HG03097 (cell line): Measurements from ENCODE around the gene CCDC38.

Source experiments
- ATAC-seq: cut with Tn5 transposase; IDR thresholded peaks from one replicate; pipeline ENCODE4 v1.9.1; 2021; ENCODE audit not compliant: unreplicated experiment, low FRiP score

The CCDC38 gene

GRCh38 chr12:95838125-95838524, 104.3 kb downstream of the CCDC38 start:
- ATAC-seq = no peak

GRCh38 chr12:95837240-95838038, 105.0 kb downstream of the CCDC38 start:
- no peak for ATAC-seq

DNA sequence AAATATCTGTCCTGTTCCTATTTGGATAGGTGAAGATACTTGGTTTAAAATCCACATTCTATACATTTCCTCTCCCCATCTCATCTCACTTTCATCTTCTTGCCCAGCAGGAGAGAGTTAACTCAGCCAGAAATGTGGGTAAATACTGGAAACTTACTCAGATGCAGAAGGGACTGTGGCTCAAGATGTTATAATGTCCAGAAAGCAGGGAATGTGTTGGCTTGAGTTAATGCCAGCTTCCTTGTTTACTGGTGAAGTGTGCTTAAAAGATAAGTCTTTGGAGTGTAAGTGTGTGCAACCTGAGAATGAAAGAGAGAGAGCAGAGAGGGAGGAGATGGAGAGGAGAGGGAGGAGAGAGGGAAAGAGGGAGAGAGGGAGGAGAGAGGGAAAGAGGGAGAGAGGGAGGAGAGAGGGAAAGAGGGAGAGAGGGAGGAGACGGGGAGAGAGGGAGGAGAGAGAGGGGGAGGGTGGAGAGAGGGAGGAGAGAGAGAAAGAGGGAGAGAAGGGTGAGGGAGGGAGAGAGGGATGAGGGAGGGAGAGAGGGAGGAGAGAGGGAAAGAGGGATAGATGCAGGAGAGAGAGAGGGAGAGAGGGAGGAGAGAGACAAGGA, 105.7 kb downstream of the CCDC38 start:
- no peak for ATAC-seq

DNA sequence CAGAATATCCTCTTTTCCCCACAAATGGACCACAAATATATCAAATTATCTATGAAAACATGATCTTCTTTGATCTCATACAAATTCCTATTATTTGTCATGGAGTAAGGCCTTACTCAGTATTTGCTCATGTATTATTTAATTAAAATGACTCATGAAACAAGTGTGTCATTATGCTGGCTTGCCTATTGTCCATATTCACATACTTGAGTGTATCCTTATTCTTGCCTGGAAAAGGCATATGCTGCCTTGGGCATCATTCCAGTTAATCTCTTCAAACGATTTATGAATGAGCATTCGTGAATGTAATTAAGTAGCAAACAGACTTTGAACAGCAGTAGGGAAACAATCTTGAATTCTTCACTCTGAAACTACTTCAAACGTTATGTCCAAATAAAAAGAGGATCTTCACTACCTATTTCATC, 106.2 kb downstream of the CCDC38 start:
- ATAC-seq = no peak

DNA sequence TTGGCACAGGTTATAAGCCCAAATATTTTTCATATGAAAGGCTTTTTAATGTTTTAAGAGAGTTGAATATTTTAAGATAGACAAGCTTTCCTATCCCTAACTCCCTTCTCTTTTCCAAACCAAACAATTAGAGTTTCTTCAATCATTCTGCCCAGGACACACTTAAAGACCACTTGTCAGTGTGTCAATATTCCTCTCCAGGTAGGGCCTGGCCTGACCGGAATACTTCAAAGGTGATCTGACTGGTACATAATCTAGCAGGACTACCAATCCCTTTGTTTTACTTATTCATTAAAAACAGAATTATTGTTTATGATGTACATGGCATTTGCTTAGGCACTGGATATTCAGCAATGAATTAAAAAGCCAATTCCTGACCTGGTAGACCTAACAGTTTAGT, 107.8 kb downstream of the CCDC38 start:
- ATAC-seq = no peak

- no peak for ATAC-seq
Measured at GRCh38 chr12:95830335-95831089, 111.9 kb downstream of the CCDC38 start.

- ATAC-seq = no peak
Measured at GRCh38 chr12:95829395-95829794, 113.0 kb downstream of the CCDC38 start.

DNA sequence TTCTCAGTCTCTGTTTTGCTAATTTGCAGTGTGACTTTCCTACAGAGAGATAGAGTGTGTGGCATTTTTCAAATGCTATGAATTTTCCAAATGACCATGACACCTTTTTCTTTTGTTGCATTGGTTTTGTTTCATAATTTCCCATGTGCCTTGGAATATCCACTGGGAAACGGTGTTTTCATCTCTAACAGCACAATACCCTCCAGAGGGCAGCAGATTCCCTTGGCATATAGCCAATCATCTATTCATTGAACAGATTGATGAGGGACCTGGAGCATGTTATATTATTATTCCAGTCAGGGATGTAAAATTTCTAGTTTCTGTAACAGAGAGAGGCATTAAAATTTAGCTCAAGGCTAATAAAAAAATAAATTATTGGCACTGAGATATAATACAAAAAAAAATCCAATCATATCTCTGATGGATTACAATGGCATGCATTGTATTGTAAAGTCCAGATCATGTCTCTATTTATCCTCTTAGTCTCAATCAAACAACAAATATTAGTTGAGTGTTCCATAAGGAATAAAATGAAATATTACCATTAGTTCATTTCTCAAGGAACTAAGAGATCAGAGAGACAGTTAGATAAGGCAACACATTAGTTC, 122.2 kb downstream of the CCDC38 start:
- no peak for ATAC-seq
